H1 (cell line): Measurements from ENCODE around the gene CDH10. TPM values are rescaled to one million over a fixed set of nuclear protein-coding genes. Genes with fewer than 3 reads are reported as not detected.

Experiments
- CTCF ChIA-PET: fragments of 300-600 bp; sonication (Branson Sonifier 250); formaldehyde crosslinking; loops from one replicate; lab custom pipeline; 2021; ENCODE audit not compliant: partially characterized antibody; lab: Charles Lee
- POLR2A ChIA-PET: fragments of 300-600 bp; sonication (Branson Sonifier 250); formaldehyde crosslinking; loops from one replicate; lab custom pipeline; 2021; ENCODE audit warnings: inconsistent platforms; ENCODE audit not compliant: partially characterized antibody; lab: Charles Lee
- DNase-seq, 2 experiments: peaks; one replicate each; pipeline versions ENCODE4 v3.0.0 to v3.0.0-alpha.2; 2010 to 2022; ENCODE audit warnings: low spot score in 2 of 2, low read depth in 1 of 2, mixed read lengths in 1 of 2
- FAIRE-seq: peaks from 2 replicates; lab custom pipeline; 2011; peaks lifted over from hg19 to GRCh38; lab: Jason Lieb, UNC
- H2AFZ ChIP-seq: 2 replicates; pipeline ENCODE4 v1.8.1; 2012; ENCODE audit warnings: low read length, inconsistent platforms
- H2AK5ac ChIP-seq: 2 replicates; pipeline ENCODE4 v1.6.1; 2013; ENCODE audit warnings: low read depth, low read length
- H2BK120ac ChIP-seq: replicated peaks from 2 replicates; pipeline ENCODE3; 2013; ENCODE audit warnings: low read depth, low read length, inconsistent platforms
- H2BK12ac ChIP-seq: 2 replicates; pipeline ENCODE4 v1.6.1; 2013; ENCODE audit warnings: low read depth, low read length
- H2BK15ac ChIP-seq: 2 replicates; pipeline ENCODE4 v1.6.1; 2013; ENCODE audit warnings: low read length
- H2BK20ac ChIP-seq: 2 replicates; pipeline ENCODE4 v1.6.1; 2013; ENCODE audit warnings: low read length
- H2BK5ac ChIP-seq: 2 replicates; pipeline ENCODE4 v1.6.1; 2013; ENCODE audit warnings: low read depth, low read length
- H3K14ac ChIP-seq: 2 replicates; pipeline ENCODE4 v1.6.1; 2013; ENCODE audit warnings: inconsistent platforms; ENCODE audit not compliant: insufficient read length
- H3K18ac ChIP-seq: 2 replicates; pipeline ENCODE4 v1.6.1; 2013; ENCODE audit warnings: low read length; ENCODE audit errors: extremely low read depth
- H3K23ac ChIP-seq: 2 replicates; pipeline ENCODE4 v1.6.1; 2013; ENCODE audit warnings: inconsistent platforms; ENCODE audit not compliant: insufficient read length
- H3K23me2 ChIP-seq: 2 replicates; pipeline ENCODE4 v1.6.1; 2013; ENCODE audit warnings: low read depth, low read length
- H3K27ac ChIP-seq: 2 replicates; pipeline ENCODE4 v1.6.1; 2011; ENCODE audit warnings: low read depth, low read length, inconsistent platforms
- H3K27me3 ChIP-seq, 4 experiments: replicated peaks in 1 of 4; 1 replicate in 1 of 4; 2 replicates in 3 of 4; pipeline versions ENCODE4 v1.6.1 to v1.8.1; 2011 to 2013; ENCODE audit warnings: low read length in 3 of 4, mild to moderate bottlenecking in 3 of 4, inconsistent platforms in 2 of 4, mixed read lengths in 2 of 4, moderate library complexity in 1 of 4; ENCODE audit not compliant: control insufficient read depth in 3 of 4, insufficient read depth in 3 of 4; ENCODE audit errors: extremely low read depth in 1 of 4
- H3K36me3 ChIP-seq, 4 experiments: 2 replicates each; pipeline versions ENCODE4 v1.6.1 to v1.8.1; 2011 to 2013; ENCODE audit warnings: mild to moderate bottlenecking in 4 of 4, low read length in 3 of 4, moderate library complexity in 2 of 4, control low read depth in 1 of 4, inconsistent platforms in 1 of 4; ENCODE audit not compliant: insufficient read depth in 4 of 4, control insufficient read depth in 2 of 4
- H3K4ac ChIP-seq: replicated peaks from 2 replicates; pipeline ENCODE3; 2013; ENCODE audit warnings: low read length, low read depth, mixed read lengths, inconsistent platforms; ENCODE audit not compliant: insufficient read length
- H3K4me1 ChIP-seq, 4 experiments: replicated peaks in 1 of 4; 1 replicate in 1 of 4; 2 replicates in 3 of 4; pipeline versions ENCODE4 v1.6.1 to v1.8.1; 2011 to 2013; ENCODE audit warnings: low read length in 3 of 4, inconsistent platforms in 2 of 4, mixed read lengths in 1 of 4; ENCODE audit not compliant: insufficient read depth in 4 of 4, control insufficient read depth in 3 of 4
- H3K4me2 ChIP-seq, 2 experiments: 2 replicates each; pipeline versions ENCODE4 v1.6.1 to v1.8.1; 2011 to 2013; ENCODE audit warnings: low read depth in 2 of 2, low read length in 2 of 2, control low read depth in 1 of 2, inconsistent platforms in 1 of 2, mild to moderate bottlenecking in 1 of 2; ENCODE audit not compliant: insufficient read depth in 1 of 2
- H3K4me3 ChIP-seq, 4 experiments: fragments of 200-600, 300-600 bp in 1 of 4; sonication (generic), shearing (Covaris generic), sonication (Bioruptor Twin) in 1 of 4; 2 replicates each; pipeline versions ENCODE4 v1.5.1 to v1.8.1; 2011 to 2016; ENCODE audit warnings: low read length in 4 of 4, low read depth in 3 of 4, control low read depth in 2 of 4, inconsistent platforms in 2 of 4, mild to moderate bottlenecking in 2 of 4, mixed read lengths in 1 of 4, moderate library complexity in 1 of 4; ENCODE audit not compliant: insufficient read depth in 2 of 4; ENCODE audit errors: extremely low read depth in 1 of 4
- H3K56ac ChIP-seq: replicated peaks from 2 replicates; pipeline ENCODE3; 2013; ENCODE audit warnings: low read depth, mild to moderate bottlenecking, mixed read lengths, low read length, inconsistent platforms; ENCODE audit not compliant: insufficient read length
- H3K79me1 ChIP-seq: 2 replicates; pipeline ENCODE4 v1.6.1; 2013; ENCODE audit warnings: low read depth, low read length, control low read depth
- H3K79me2 ChIP-seq, 2 experiments: 2 replicates each; pipeline versions ENCODE4 v1.6.1 to v1.8.1; 2012 to 2013; ENCODE audit warnings: low read length in 2 of 2, mild to moderate bottlenecking in 2 of 2, inconsistent platforms in 1 of 2; ENCODE audit not compliant: insufficient read depth in 2 of 2, control insufficient read depth in 1 of 2
- H3K9ac ChIP-seq, 4 experiments: replicated peaks in 1 of 4; 1 replicate in 1 of 4; 2 replicates in 3 of 4; pipeline versions ENCODE4 v1.6.1 to v1.8.1; 2011 to 2013; ENCODE audit warnings: low read depth in 3 of 4, low read length in 3 of 4, control low read depth in 2 of 4, mild to moderate bottlenecking in 2 of 4, moderate library complexity in 2 of 4, inconsistent platforms in 1 of 4; ENCODE audit errors: extremely low read depth in 1 of 4
- H3K9me3 ChIP-seq, 2 experiments: 2 replicates each; pipeline versions ENCODE4 v1.6.1 to v1.8.1; 2012 to 2013; ENCODE audit warnings: mild to moderate bottlenecking in 2 of 2, moderate library complexity in 2 of 2, control low read depth in 1 of 2, inconsistent platforms in 1 of 2, low read depth in 1 of 2, low read length in 1 of 2, mixed read lengths in 1 of 2; ENCODE audit not compliant: insufficient read depth in 2 of 2
- H4K20me1 ChIP-seq, 2 experiments: replicated peaks in 1 of 2; 2 replicates each; pipeline versions ENCODE3 to v1.8.1; 2011 to 2013; ENCODE audit warnings: inconsistent platforms in 2 of 2, low read length in 2 of 2, mild to moderate bottlenecking in 1 of 2; ENCODE audit not compliant: insufficient read depth in 2 of 2, control insufficient read depth in 1 of 2
- H4K5ac ChIP-seq: 2 replicates; pipeline ENCODE4 v1.6.1; 2013; ENCODE audit warnings: low read length, low read depth, mixed read lengths, inconsistent platforms; ENCODE audit not compliant: insufficient read length
- H4K8ac ChIP-seq: 2 replicates; pipeline ENCODE4 v1.8.0; 2013; ENCODE audit warnings: mild to moderate bottlenecking, moderate library complexity, low read length, inconsistent platforms; ENCODE audit not compliant: insufficient read depth; ENCODE audit errors: extremely low read depth
- H4K91ac ChIP-seq: replicated peaks from 2 replicates; pipeline ENCODE3; 2013; ENCODE audit warnings: low read length, mixed read lengths, inconsistent platforms; ENCODE audit not compliant: insufficient read length
- BCL11A ChIP-seq, 2 experiments: IDR thresholded peaks; one replicate each; pipeline ENCODE4 v1.6.1; 2011; ENCODE audit warnings: low read depth in 2 of 2, low read length in 2 of 2, mild to moderate bottlenecking in 2 of 2
- CHD1 ChIP-seq: IDR thresholded peaks from 2 replicates; pipeline ENCODE4 v1.6.1; 2012; ENCODE audit warnings: low read depth, low read length, improper control_type of control experiment
- EGR1 ChIP-seq: IDR thresholded peaks from 2 replicates; pipeline ENCODE4 v1.6.1; 2011; ENCODE audit warnings: low read depth, low read length, borderline replicate concordance
- JUN ChIP-seq: IDR thresholded peaks from 2 replicates; pipeline ENCODE4 v1.6.1; 2011; ENCODE audit warnings: low read depth, mild to moderate bottlenecking, improper control_type of control experiment, low read length
- JUND ChIP-seq: IDR thresholded peaks from 2 replicates; pipeline ENCODE4 v1.6.1; 2011; ENCODE audit warnings: mild to moderate bottlenecking, improper control_type of control experiment, low read length
- SIN3A ChIP-seq, 2 experiments: IDR thresholded peaks in 1 of 2; conservative IDR thresholded peaks in 1 of 2; 2 replicates each; pipeline ENCODE4 v1.6.1; 2011 to 2012; ENCODE audit warnings: low read length in 2 of 2, improper control_type of control experiment in 1 of 2, low read depth in 1 of 2, mild to moderate bottlenecking in 1 of 2
- SP2 ChIP-seq: IDR thresholded peaks from 2 replicates; pipeline ENCODE4 v1.6.1; 2012; ENCODE audit warnings: mild to moderate bottlenecking, low read length, inconsistent platforms
- SUZ12 ChIP-seq: fragments of 200-600 bp; sonication (generic); IDR thresholded peaks from 2 replicates; pipeline ENCODE4 v1.6.1; 2012; ENCODE audit warnings: mild to moderate bottlenecking, inconsistent platforms, low read length, moderate library complexity, mixed read lengths
- TAF7 ChIP-seq: optimal IDR thresholded peaks from 2 replicates; pipeline ENCODE3; 2011; ENCODE audit warnings: low read depth, mild to moderate bottlenecking, inconsistent platforms, low read length, moderate library complexity, borderline replicate concordance
- TBP ChIP-seq: IDR thresholded peaks from 2 replicates; pipeline ENCODE4 v1.6.1; 2011; ENCODE audit warnings: low read depth, low read length, improper control_type of control experiment
- TCF12 ChIP-seq: IDR thresholded peaks from 2 replicates; pipeline ENCODE4 v1.6.1; 2011; ENCODE audit warnings: low read depth, mild to moderate bottlenecking, low read length
- TEAD4 ChIP-seq: IDR thresholded peaks from 2 replicates; pipeline ENCODE4 v1.6.1; 2012; ENCODE audit warnings: low read depth, low read length, inconsistent platforms, mixed read lengths
- polyA plus RNA-seq, 7 experiments: library from polyadenylated mRNA; depleted of rRNA in 3 of 7; stranded (reverse) in 5 of 7; unstranded in 2 of 7; fragments of >200 nt in 5 of 7; fragments of 200-250 nt in 2 of 7; gene quantifications; 1 replicate in 5 of 7; 2 replicates in 1 of 7; 4 replicates in 1 of 7; pipeline versions ENCODE4 v1.2.1 to v1.2.3, GENCODE V29; 2011 to 2013; ENCODE audit warnings: missing spikeins in 2 of 7, mixed read lengths in 2 of 7
- total RNA-seq: library from RNA; stranded (reverse); fragmentation: NEBNext Ultra II Directional; extraction: Animal tissue kit (Norgen Biotek cat#: 25700); gene quantifications from 2 replicates; pipeline ENCODE4 v1.2.1, GENCODE V29; 2021

Gene CDH10
- total and polyA plus RNA-seq, 2 of the 8 experiments (the other 6 are each of a cell fraction or from before 2014, with no cell fraction given): 0.11 TPM; not detected in 1

GRCh38 chr5:24693609-24694008 lies 48.8 kb upstream of the CDH10 start:
- no peak overlapping the region for H3K4ac ChIP-seq
- H2BK12ac ChIP-seq: no peak overlapping the region
- H4K8ac ChIP-seq: no peak overlapping the region
- TF ChIP-seq BCL11A (IDR thresholded peaks at IDR 0.05; ENCODE audit: low read depth in 2 of 2, low read length in 2 of 2) (no peak), TBP (no peak), TCF12 (no peak), JUN (no peak), SUZ12 (no peak), TEAD4 (no peak), TAF7 (no peak), EGR1 (no peak), SIN3A (conservative IDR thresholded peaks at IDR 0.05 in 1 of 2, IDR thresholded peaks at IDR 0.05 in 1 of 2; ENCODE audit: low read depth in 1 of 2, low read length in 2 of 2) (no peak), CHD1 (no peak), JUND (no peak), SP2 (no peak)
- no peak overlapping the region for H2BK5ac ChIP-seq
- no peak overlapping the region for H4K5ac ChIP-seq
- no peak overlapping the region for H3K18ac ChIP-seq
- no peaks in the 10 kb centered on the region for H4K20me1 ChIP-seq
- no peaks in the 10 kb centered on the region for H3K36me3 ChIP-seq
- no peak overlapping the region for H2BK120ac ChIP-seq
- H2AK5ac ChIP-seq: no peak overlapping the region
- H3K4me1 ChIP-seq: no peaks in the 10 kb centered on the region
- no peak overlapping the region for H3K27ac ChIP-seq
- H2BK20ac ChIP-seq: no peak overlapping the region
- ChIA-PET POLR2A (no interaction called here), CTCF (no interaction called here)
- H3K23ac ChIP-seq: no peak overlapping the region
- H3K23me2 ChIP-seq: no peaks in the 10 kb centered on the region
- H3K79me2 ChIP-seq: no peaks in the 10 kb centered on the region
- FAIRE-seq: no peak
- no peak overlapping the region for H3K4me3 ChIP-seq
- no peak overlapping the region for H2AFZ ChIP-seq
- H3K9me3 ChIP-seq: no peaks in the 10 kb centered on the region
- H2BK15ac ChIP-seq: no peak overlapping the region
- H3K14ac ChIP-seq: no peak overlapping the region
- no peak overlapping the region for H3K56ac ChIP-seq
- H3K4me2 ChIP-seq: no peak overlapping the region
- H3K79me1 ChIP-seq: no peaks in the 10 kb centered on the region
- no peak for DNase-seq
- H3K9ac ChIP-seq: no peak overlapping the region
- no peak overlapping the region for H4K91ac ChIP-seq
- H3K27me3 ChIP-seq: no peaks in the 10 kb centered on the region
